ENCODE data around the gene PAK5.

Gene PAK5

GRCh38 chr20:9600562-9600961 lies 238.3 kb downstream of the PAK5 start:
- H3K27me3 ChIP-seq: peaks cover 0 to 2% of the 10 kb centered on the region in 2 donors
- intact Hi-C loops (cut with DNase I; ENCODE audit: low total_unique reads): no loop called here
- TF ChIP-seq CTCF (IDR thresholded peaks at IDR 0.05): no peak
- H3K36me3 ChIP-seq: no peaks in the 10 kb centered on the region
- no peak for DNase-seq
- H3K27ac ChIP-seq: no peak overlapping the region
- H3K4me1 ChIP-seq: no peaks in the 10 kb centered on the region
- H3K4me3 ChIP-seq: no peak overlapping the region
- H3K9me3 ChIP-seq: no peaks in the 10 kb centered on the region

GRCh38 chr20:9597547-9597946 lies 241.3 kb downstream of the PAK5 start:
- Histone ChIP-seq H3K27ac (no peak overlapping the region), H3K9me3 (no peaks in the 10 kb centered on the region), H3K36me3 (no peaks in the 10 kb centered on the region), H3K27me3 (no peaks in the 10 kb centered on the region), H3K4me3 (no peak overlapping the region), H3K4me1 (no peaks in the 10 kb centered on the region)
- intact Hi-C loops (cut with DNase I; ENCODE audit: low total_unique reads): no loop called here
- DNase-seq: no peak
- no peak for TF ChIP-seq CTCF (IDR thresholded peaks at IDR 0.05)

- Histone ChIP-seq H3K27ac (no peak overlapping the region), H3K27me3 (no peaks in the 10 kb centered on the region), H3K36me3 (no peaks in the 10 kb centered on the region), H3K4me3 (no peak overlapping the region), H3K9me3 (no peaks in the 10 kb centered on the region), H3K4me1 (no peaks in the 10 kb centered on the region)
- intact Hi-C loops (cut with DNase I; ENCODE audit: low total_unique reads): no loop called here
- DNase-seq: no peak
- TF ChIP-seq CTCF (IDR thresholded peaks at IDR 0.05): no peak
Observed at GRCh38 chr20:9595763-9596162, 243.1 kb downstream of the PAK5 start.

DNA sequence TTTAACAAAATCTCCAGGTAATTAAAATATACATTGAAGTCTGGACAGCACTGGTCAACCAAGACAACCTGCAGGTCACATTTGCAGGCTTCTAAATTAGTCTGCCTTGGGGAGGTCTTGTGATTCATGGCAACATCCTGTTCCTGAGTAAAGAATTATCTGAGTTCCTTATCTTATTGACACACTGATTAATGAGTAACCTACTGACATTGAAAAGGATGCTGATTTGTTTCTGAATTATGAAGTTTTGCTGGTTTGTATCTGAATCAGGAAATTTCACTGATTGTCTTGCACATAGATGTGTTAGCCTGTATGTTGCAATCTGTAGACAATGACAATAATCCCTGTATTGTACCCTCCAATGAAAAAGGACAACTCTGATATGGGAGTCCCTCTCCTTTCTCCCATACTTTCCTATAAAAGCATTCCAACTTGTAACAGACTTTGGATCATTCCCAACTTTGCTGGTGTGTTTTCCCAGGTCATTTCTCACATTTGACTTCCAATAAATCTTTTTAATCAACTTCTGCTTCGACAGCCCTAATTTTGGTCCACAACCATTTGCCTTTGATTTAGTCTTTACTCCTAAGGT lies 244.5 kb downstream of the PAK5 start:
- TF ChIP-seq CTCF (IDR thresholded peaks at IDR 0.05): no peak
- H3K27me3 ChIP-seq: no peaks in the 10 kb centered on the region
- H3K36me3 ChIP-seq: no peaks in the 10 kb centered on the region
- intact Hi-C loops (cut with DNase I; ENCODE audit: low total_unique reads): no loop called here
- no peaks in the 10 kb centered on the region for H3K9me3 ChIP-seq
- H3K4me3 ChIP-seq: no peak overlapping the region
- H3K4me1 ChIP-seq: no peaks in the 10 kb centered on the region
- no peak for DNase-seq
- no peak overlapping the region for H3K27ac ChIP-seq

GRCh38 chr20:9592419-9592818 lies 246.5 kb downstream of the PAK5 start:
- intact Hi-C loops (cut with DNase I; ENCODE audit: low total_unique reads): no loop called here
- Histone ChIP-seq H3K27ac (no peak overlapping the region), H3K36me3 (no peaks in the 10 kb centered on the region), H3K27me3 (peaks cover 0 to 2% of the 10 kb centered on the region in 2 donors), H3K4me1 (no peaks in the 10 kb centered on the region), H3K9me3 (no peaks in the 10 kb centered on the region), H3K4me3 (no peak overlapping the region)
- no peak for DNase-seq
- TF ChIP-seq CTCF (IDR thresholded peaks at IDR 0.05): no peak

GRCh38 chr20:9591080-9591479 lies 247.8 kb downstream of the PAK5 start:
- no peaks in the 10 kb centered on the region for H3K9me3 ChIP-seq
- H3K36me3 ChIP-seq: no peaks in the 10 kb centered on the region
- intact Hi-C loops (cut with DNase I; ENCODE audit: low total_unique reads): no loop called here
- no peak overlapping the region for H3K4me3 ChIP-seq
- H3K27ac ChIP-seq: no peak overlapping the region
- no peak for TF ChIP-seq CTCF (IDR thresholded peaks at IDR 0.05)
- DNase-seq: no peak
- H3K4me1 ChIP-seq: no peaks in the 10 kb centered on the region
- H3K27me3 ChIP-seq: peaks cover 0 to 2% of the 10 kb centered on the region in 2 donors

Measured in tibial artery (tissue), 4 donors.